ELR (cell line): ENCODE results near the gene CNPY4.
"Not testable (repeated sequence)": the region's sequence is repeated elsewhere in the genome, so short reads cannot be mapped to it uniquely, and the experiment has no call there.

Source experiments
- DNase-seq: peaks from one replicate; pipeline ENCODE4 v3.0.0-alpha.2; 2015; ENCODE audit warnings: low read depth

Gene CNPY4

DNA sequence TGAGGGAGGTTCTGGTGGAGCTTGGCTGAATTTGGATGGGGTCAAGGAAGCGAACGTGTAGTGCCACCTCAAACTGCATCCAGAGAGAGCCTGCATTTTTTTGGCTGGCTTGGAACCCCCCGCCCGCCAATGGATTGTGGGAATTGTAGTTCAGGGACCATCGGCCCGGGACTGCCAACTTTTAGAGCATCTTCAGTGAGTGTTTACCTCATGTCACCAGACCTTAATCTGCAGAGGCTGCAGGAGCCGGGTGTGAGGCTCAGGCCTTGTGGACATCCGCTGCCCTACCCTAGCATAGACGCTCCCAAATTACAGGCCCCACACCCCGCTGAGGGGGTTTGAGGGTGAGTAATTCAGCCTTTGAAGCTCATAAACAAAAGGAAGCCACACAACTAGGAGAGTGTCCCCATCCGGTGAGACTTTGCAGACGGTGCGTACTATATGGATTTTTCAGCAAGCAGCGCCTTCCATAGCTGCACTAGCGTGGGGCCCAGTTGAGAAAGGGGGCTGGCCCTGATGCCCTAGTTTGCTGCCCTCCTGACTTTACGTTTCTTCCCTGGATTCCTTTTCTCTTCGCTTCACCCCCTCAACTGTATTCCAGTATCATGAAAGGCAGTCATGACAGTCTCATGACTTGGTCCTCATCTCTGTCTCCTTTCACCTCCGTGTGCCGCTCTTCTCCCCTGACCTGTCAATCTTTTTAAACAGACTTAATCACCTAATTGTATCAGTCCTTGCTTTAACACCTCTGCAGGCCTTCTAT lies 717 bp downstream of the CNPY4 start:
- peak; percentile 73 for DNase-seq

DNA sequence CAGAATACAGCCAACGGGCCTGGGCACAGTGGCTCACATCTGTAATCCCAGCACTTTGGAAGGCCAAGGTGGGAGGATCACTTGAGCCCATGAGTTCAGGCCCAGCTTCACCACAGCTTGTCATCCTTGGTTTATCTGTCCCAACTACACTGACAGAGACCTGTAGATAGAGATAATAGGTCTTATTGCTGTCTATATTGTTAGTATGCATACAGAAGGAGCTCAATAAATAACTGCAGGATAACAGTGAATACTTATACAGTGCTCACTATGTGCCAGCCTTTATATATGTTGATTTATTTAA lies 1.3 kb downstream of the CNPY4 start:
- no peak for DNase-seq

- DNase-seq: no peak
These were observed 2.6 kb downstream of the CNPY4 start for GRCh38 chr7:100122067-100122466.

GRCh38 chr7:100122568-100122967 lies 3.1 kb downstream of the CNPY4 start:
- no peak for DNase-seq

- no peak for DNase-seq
These were observed 5.1 kb downstream of the CNPY4 start for GRCh38 chr7:100124301-100125230.

GRCh38 chr7:100126239-100126930 lies 7.0 kb downstream of the CNPY4 start:
- no peak for DNase-seq

DNA sequence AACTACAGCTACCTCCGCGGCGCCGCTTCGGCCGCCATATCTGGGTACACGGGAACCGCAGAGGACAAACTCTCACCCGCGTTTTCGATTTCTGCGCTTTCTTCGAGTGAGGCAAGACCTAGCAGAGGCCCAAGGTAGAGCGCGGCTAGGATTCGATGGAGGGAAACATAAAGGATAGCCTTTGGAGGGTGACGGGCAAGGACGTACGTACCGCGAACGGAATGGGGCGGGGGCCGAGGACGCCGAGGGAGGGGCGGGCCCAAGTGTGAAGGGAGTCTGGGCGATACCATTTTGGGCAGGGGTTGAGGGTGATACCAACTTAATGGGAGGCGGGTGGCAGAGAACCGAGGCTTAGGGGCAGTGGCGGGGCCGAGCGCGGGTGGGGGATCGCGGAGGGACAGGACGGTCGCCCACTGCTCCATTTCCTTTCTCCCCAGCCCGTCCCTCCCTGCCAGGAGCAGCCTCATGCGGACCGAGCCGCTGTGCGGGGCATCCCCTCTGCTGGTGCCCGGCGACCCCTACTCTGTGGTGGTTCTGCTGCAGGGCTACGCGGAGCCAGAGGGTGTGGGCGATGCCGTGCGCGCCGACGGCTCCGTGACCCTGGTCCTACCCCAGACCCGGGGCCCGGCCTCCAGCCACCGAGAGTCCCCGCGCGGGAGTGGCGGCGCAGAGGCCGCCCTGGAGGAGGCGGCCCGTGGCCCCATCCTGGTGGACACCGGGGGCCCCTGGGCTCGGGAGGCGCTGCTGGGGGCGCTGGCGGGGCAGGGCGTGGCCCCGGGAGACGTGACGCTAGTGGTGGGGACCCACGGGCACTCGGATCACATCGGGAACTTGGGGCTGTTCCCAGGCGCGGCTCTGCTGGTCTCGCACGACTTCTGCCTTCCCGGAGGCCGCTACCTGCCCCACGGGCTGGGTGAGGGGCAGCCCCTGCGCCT lies 7.8 kb downstream of the CNPY4 start, which contains the start of gene MBLAC1:
Gene MBLAC1 (plus strand): TSS at position 37 of the 935 bp plus-strand sequence. CDS start 429 bp downstream, at position 466.
- DNase-seq: peak; percentile 92

DNA sequence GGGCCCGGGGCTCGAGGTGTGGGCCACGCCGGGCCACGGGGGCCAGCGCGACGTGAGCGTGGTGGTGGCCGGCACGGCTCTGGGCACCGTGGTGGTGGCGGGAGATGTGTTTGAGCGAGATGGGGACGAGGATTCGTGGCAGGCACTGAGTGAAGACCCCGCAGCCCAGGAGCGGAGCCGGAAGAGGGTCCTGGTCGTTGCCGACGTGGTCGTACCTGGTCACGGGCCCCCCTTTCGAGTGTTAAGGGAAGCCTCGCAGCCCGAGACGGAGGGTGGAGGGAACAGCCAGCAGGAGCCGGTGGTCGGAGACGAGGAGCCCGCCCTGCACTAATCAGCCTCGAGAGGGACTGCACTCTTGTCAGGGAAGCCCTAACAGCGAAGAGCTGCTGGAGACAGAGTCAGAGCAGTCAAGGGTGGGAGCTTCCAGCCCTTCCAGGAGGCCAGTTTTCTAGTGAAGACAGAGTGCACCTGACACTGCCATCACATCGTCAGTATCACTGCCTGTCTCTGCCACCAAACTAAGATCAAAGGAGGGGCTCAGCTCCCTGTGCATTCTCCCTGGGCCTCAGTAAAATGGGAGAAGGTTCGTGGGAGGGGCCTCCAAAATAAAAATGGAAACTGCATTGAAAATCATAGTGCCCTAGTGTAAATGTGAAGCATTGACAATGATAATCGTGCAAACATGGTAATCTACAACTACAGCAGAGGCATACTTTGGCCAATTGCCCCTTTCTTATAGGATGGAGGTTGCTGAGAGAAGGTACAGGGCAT lies 8.6 kb downstream of the CNPY4 start:
- peak; percentile 45 for DNase-seq

DNA sequence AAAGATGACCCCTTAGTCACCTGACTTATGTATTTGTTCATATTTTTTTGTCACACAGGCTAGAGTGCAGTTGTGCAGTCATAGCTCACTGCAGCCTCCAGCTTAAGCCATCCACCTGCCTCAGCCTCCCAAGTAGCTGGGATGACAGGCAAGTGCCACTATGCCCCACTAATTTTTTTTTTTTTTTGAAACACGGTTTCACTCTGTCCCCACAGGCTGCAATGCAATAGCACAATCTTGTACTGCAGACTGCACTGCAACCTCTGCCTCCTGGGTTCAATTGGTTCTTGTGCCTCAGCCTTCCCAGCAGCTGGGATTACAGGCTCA lies 9.2 kb downstream of the CNPY4 start:
- DNase-seq: no peak

- not testable (repeated sequence) for DNase-seq
These were observed 10.8 kb downstream of the CNPY4 start for GRCh38 chr7:100130220-100130607.

GRCh38 chr7:100130608-100131453 lies 11.4 kb downstream of the CNPY4 start:
- peak; percentile 66 for DNase-seq

GRCh38 chr7:100132126-100132525 lies 12.7 kb downstream of the CNPY4 start:
- no peak for DNase-seq

- DNase-seq: peak; percentile 75
These were observed 13.3 kb downstream of the CNPY4 start for GRCh38 chr7:100132697-100133151.

DNA sequence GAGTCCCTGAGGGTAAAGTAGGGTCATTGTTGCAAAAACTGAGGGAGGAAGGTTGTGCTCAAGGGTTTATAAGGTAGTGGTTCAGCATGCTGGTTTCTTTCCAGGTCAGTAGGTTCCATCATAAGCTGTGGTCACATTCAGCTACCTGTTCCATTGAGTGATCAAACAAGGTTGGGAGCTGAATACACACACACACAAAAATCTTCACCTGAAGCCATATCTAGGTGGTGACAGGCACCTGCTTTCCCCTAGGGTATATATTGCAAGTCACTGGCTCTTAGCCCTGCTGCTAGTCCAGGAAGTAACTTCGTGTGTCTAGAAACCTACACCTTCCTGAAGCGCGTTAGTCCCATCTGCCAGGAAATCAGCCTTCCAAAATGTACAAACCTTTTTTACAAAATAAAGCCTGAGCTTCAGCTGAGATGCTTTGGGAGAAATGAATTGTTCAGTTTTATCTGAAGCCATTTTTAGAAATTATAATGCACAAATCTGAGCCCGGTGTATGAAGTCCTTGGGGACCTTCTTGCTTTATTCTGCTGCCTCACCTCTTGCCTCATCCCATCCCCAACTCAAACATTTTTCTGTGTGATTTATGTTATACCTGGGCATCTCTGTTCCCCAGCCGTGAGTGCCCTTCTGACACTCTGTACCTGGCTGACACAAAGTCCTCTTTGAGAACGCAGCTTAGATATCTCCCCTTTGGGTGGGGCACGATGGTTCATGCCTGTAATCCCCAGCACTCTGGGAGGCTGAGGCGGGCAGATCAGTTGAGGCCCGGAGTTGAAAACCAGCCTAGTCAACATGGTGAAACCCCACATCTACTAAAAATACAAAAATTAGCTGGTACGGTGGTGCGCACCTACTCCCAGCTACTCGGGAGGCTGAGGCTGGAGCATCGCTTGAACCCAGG lies 18.7 kb downstream of the CNPY4 start:
- no peak for DNase-seq

GRCh38 chr7:100141555-100141949 lies 22.1 kb downstream of the CNPY4 start:
- no peak for DNase-seq

- DNase-seq: no peak
These were observed 23.0 kb downstream of the CNPY4 start for GRCh38 chr7:100142461-100142860.

DNA sequence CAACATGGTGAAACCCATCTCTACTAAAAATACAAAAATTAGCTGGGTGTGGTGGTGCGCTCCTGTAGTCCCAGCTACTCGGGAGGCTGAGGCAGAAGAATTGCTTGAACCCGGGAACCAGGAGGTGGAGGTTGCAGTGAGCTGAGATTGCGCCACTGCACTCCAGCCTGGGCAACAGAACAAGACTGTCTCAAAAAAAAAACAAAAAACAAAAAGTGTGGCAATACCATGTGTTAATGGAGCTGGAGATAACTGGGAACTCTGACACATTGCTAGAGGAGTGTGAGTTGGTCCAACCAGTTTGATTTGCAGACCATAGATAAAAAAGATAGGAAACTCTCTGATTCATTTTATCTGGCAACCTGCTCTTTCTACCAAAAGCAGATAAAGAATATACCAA lies 26.9 kb downstream of the CNPY4 start:
- not testable (repeated sequence) for DNase-seq

DNA sequence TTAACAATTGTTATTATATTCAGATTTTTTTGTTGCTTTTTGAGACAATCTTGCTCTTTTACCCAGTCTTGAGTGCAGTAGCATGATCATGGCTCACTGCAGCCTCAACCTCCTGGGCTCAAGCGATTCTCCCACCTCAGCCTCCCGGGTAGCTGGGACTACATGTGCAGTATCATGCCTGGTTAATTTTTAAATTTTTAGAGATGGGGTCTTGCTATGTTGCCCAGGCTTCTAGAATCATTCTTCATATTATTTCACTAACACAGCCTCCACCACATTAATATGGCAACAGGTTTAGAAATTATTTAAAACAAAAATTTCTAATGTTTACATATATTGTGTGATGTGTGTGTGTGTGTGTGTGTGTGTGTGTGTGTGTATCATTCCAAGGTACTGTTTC lies 27.8 kb downstream of the CNPY4 start:
- no peak for DNase-seq

GRCh38 chr7:100148225-100148558 lies 28.8 kb downstream of the CNPY4 start:
- DNase-seq: no peak
